HepG2 (cell line): ENCODE data around the gene SRSF2. TPM values are rescaled to one million over a fixed set of nuclear protein-coding genes. Genes with fewer than 3 reads are reported as not detected.

Source experiments
- ATF7-NPFF ChIP-seq: sonication (generic); formaldehyde crosslinking; IDR thresholded peaks from 2 replicates; pipeline ENCODE4 v1.8.1; 2023; ENCODE audit warnings: mild to moderate bottlenecking, low read depth, missing genetic modification reagents, moderate library complexity
- CCAR2 ChIP-seq: fragments of 200-400 bp; formaldehyde crosslinking; optimal IDR thresholded peaks from 2 replicates; pipeline ENCODE3; 2018; ENCODE audit warnings: low read depth, mild to moderate bottlenecking, low read length, moderate library complexity
- CHCHD3 ChIP-seq: sonication (generic); formaldehyde crosslinking; IDR thresholded peaks from 2 replicates; pipeline ENCODE4 v1.8.0; 2022; ENCODE audit warnings: mild to moderate bottlenecking, missing genetic modification reagents, moderate library complexity
- CHD4 ChIP-seq: fragments of 200-600 bp; sonication (generic); IDR thresholded peaks from 2 replicates; pipeline ENCODE4 v1.7.0; 2017; ENCODE audit warnings: mild to moderate bottlenecking, low read length, borderline replicate concordance
- HNF1B ChIP-seq: sonication (generic); formaldehyde crosslinking; IDR thresholded peaks from 2 replicates; pipeline ENCODE4 v1.5.1; 2020; ENCODE audit warnings: mild to moderate bottlenecking, moderate library complexity, missing genetic modification reagents
- NFE2 ChIP-seq: sonication (generic); formaldehyde crosslinking; IDR thresholded peaks from 2 replicates; pipeline ENCODE4 v1.4.0; 2020; ENCODE audit warnings: missing genetic modification reagents
- RARG ChIP-seq: sonication (generic); formaldehyde crosslinking; IDR thresholded peaks from 2 replicates; pipeline ENCODE4 v1.4.0; 2020; ENCODE audit warnings: low read depth, mild to moderate bottlenecking, missing genetic modification reagents
- SIX4 ChIP-seq: sonication (generic); formaldehyde crosslinking; IDR thresholded peaks from 2 replicates; pipeline ENCODE4 v1.4.0; 2020; ENCODE audit warnings: missing genetic modification reagents
- SNRNP70 ChIP-seq: fragments of 200-400 bp; formaldehyde crosslinking; IDR thresholded peaks from 2 replicates; pipeline ENCODE4 v1.6.1; 2017; ENCODE audit warnings: mild to moderate bottlenecking, low read depth, low read length, moderate library complexity
- TAF1 ChIP-seq: sonication (generic); formaldehyde crosslinking; IDR thresholded peaks from 2 replicates; pipeline ENCODE4 v1.4.0; 2020; ENCODE audit warnings: missing genetic modification reagents
- TFE3 ChIP-seq: IDR thresholded peaks from 2 replicates; pipeline ENCODE4 v1.6.1; 2016
- ZBTB25 ChIP-seq: IDR thresholded peaks from 2 replicates; pipeline ENCODE4 v1.6.1; 2018; ENCODE audit warnings: missing genetic modification reagents
- ZBTB46 ChIP-seq: sonication (generic); formaldehyde crosslinking; IDR thresholded peaks from 2 replicates; pipeline ENCODE4 v1.4.0; 2020; ENCODE audit warnings: mild to moderate bottlenecking, missing genetic modification reagents, borderline replicate concordance
- ZC3H4 ChIP-seq: sonication (generic); formaldehyde crosslinking; IDR thresholded peaks from 2 replicates; pipeline ENCODE4 v1.4.0; 2020; ENCODE audit warnings: missing genetic modification reagents, borderline replicate concordance
- ZNF143 ChIP-seq: sonication (generic); formaldehyde crosslinking; IDR thresholded peaks from 2 replicates; pipeline ENCODE4 v1.4.0; 2020; ENCODE audit warnings: missing genetic modification reagents
- ZNF276 ChIP-seq: sonication (generic); formaldehyde crosslinking; IDR thresholded peaks from 2 replicates; pipeline ENCODE4 v1.4.0; 2020; ENCODE audit warnings: mild to moderate bottlenecking, low read depth, missing genetic modification reagents
- ZNF362 ChIP-seq: sonication (generic); formaldehyde crosslinking; IDR thresholded peaks from 2 replicates; pipeline ENCODE4 v1.4.0; 2020; ENCODE audit warnings: missing genetic modification reagents, mild to moderate bottlenecking, borderline replicate concordance
- ZNF367 ChIP-seq: sonication (generic); formaldehyde crosslinking; IDR thresholded peaks from 2 replicates; pipeline ENCODE4 v1.4.0; 2020; ENCODE audit warnings: missing genetic modification reagents, borderline replicate concordance
- ZNF572 ChIP-seq: sonication (generic); formaldehyde crosslinking; IDR thresholded peaks from 2 replicates; pipeline ENCODE4 v1.5.1; 2020; ENCODE audit warnings: mild to moderate bottlenecking, missing genetic modification reagents
- polyA plus RNA-seq, 8 experiments: library from polyadenylated mRNA; depleted of rRNA in 3 of 8; stranded (reverse) in 7 of 8; unstranded in 1 of 8; fragments of >200 nt; fragmentation: Illumina TruSeq in 4 of 8; extraction: Trizol in 4 of 8; gene quantifications; 2 replicates each; pipeline versions ENCODE4 v1.2.1 to v1.2.3, GENCODE V29; 2011 to 2016; ENCODE audit warnings: low read depth in 4 of 8, missing spikeins in 1 of 8, mixed read lengths in 1 of 8; ENCODE audit not compliant: insufficient read depth in 1 of 8
- total RNA-seq, 5 experiments: library from RNA; depleted of rRNA; stranded (reverse); fragments of >200 nt; fragmentation: Illumina TruSeq; extraction: Trizol; gene quantifications; 2 replicates each; pipeline ENCODE4 v1.2.3, GENCODE V29; 2016; ENCODE audit warnings: low read depth in 1 of 5

SRSF2 gene
- total and polyA plus RNA-seq, 2 of the 13 experiments (the other 11 are each of a cell fraction or from before 2014, with no cell fraction given), result 306 to 319 TPM

GRCh38 chr17:76737676-76738467 lies 741 bp upstream of the SRSF2 start, which contains the start of gene MFSD11 (continued):
- TF ChIP-seq HNF1B (CRISPR knock-in tag), result peak; percentile 69
- peak; percentile 95 for TF ChIP-seq ZNF143
- no peak for TF ChIP-seq CHCHD3
- peak; percentile 88 for TF ChIP-seq TFE3 (CRISPR knock-in tag)
- TF ChIP-seq ZBTB46 (CRISPR knock-in tag), result peak; percentile 34; the same call in 1 of the 2 replicates
- no peak for TF ChIP-seq CCAR2
- TF ChIP-seq ZNF367 (CRISPR knock-in tag), result peak; percentile 98
- no peak for TF ChIP-seq NFE2 (CRISPR knock-in tag)
- no peak for TF ChIP-seq ATF7-NPFF (CRISPR knock-in tag)
- TF ChIP-seq SNRNP70, result no peak
- TF ChIP-seq ZNF572 (CRISPR knock-in tag), result no peak; the same call in 1 of the 2 replicates
- TF ChIP-seq SIX4 (CRISPR knock-in tag), result peak; percentile 17; the same call in 1 of the 2 replicates
- TF ChIP-seq ZNF276 (CRISPR knock-in tag), result 0 out of 2 replicates have a peak, but pooled peaks have one; percentile 20
- TF ChIP-seq ZNF362 (CRISPR knock-in tag), result peak; percentile 84; the same call in 1 of the 2 replicates
- TF ChIP-seq ZC3H4 (CRISPR knock-in tag), result no peak
- TF ChIP-seq RARG (CRISPR knock-in tag), result 0 out of 2 replicates have a peak, but pooled peaks have one; percentile 44
- no peak for TF ChIP-seq ZBTB25 (CRISPR knock-in tag)
- TF ChIP-seq CHD4, result 0 out of 2 replicates have a peak, but pooled peaks have one; percentile 46
- peak; percentile 26; the same call in 1 of the 2 replicates for TF ChIP-seq TAF1 (CRISPR knock-in tag)
